Measurements from ENCODE around the gene TAS2R46.
"Not testable (repeated sequence)": the region's sequence is repeated elsewhere in the genome, so short reads cannot be mapped to it uniquely, and the experiment has no call there.

The TAS2R46 gene

GRCh38 chr12:11062194-11062593, at the start of gene TAS2R46:
Gene TAS2R46 (minus strand): TSS chr12:11062294. CDS start chr12:11062294, 0 bp downstream.
- FAIRE-seq: not testable (repeated sequence)

GRCh38 chr12:11111213-11111612, 49.1 kb upstream of the TAS2R46 start:
- FAIRE-seq: not testable (repeated sequence)

GRCh38 chr12:11108862-11109261, 46.8 kb upstream of the TAS2R46 start:
- no peak for FAIRE-seq

- no peak for FAIRE-seq
Observed at GRCh38 chr12:11107719-11108118, 45.6 kb upstream of the TAS2R46 start.

- no peak for FAIRE-seq
Observed at GRCh38 chr12:11106288-11106687, 44.2 kb upstream of the TAS2R46 start.

GRCh38 chr12:11105546-11105945, 43.5 kb upstream of the TAS2R46 start:
- no peak for FAIRE-seq

- FAIRE-seq: not testable (repeated sequence)
Observed at GRCh38 chr12:11094910-11095309, 32.8 kb upstream of the TAS2R46 start.

GRCh38 chr12:11092128-11092527, 30.0 kb upstream of the TAS2R46 start, which contains the start of gene TAS2R43:
Gene TAS2R43 (minus strand): TSS chr12:11092313. CDS start chr12:11092229, 84 bp downstream.
- no peak for FAIRE-seq

GRCh38 chr12:11089246-11089645, 27.2 kb upstream of the TAS2R46 start:
- no peak for FAIRE-seq

- no peak for FAIRE-seq
Observed at GRCh38 chr12:11085419-11085818, 23.3 kb upstream of the TAS2R46 start.

- no peak for FAIRE-seq
Observed at GRCh38 chr12:11081987-11082386, 19.9 kb upstream of the TAS2R46 start.

- FAIRE-seq: no peak
Observed at GRCh38 chr12:11078246-11078645, 16.2 kb upstream of the TAS2R46 start.

- no peak for FAIRE-seq
Observed at GRCh38 chr12:11075642-11076041, 13.5 kb upstream of the TAS2R46 start.

GRCh38 chr12:11071414-11071813, 9.3 kb upstream of the TAS2R46 start:
- no peak for FAIRE-seq

GRCh38 chr12:11070999-11071398, 8.9 kb upstream of the TAS2R46 start:
- FAIRE-seq: no peak

GRCh38 chr12:11069854-11070365, 7.8 kb upstream of the TAS2R46 start:
- no peak for FAIRE-seq

- no peak for FAIRE-seq
Observed at GRCh38 chr12:11067514-11067913, 5.4 kb upstream of the TAS2R46 start.

GRCh38 chr12:11059784-11060183, 2.3 kb downstream of the TAS2R46 start:
- no peak for FAIRE-seq

GRCh38 chr12:11059041-11059440, 3.1 kb downstream of the TAS2R46 start:
- no peak for FAIRE-seq

GRCh38 chr12:11055306-11055705, 6.8 kb downstream of the TAS2R46 start:
- no peak for FAIRE-seq

- FAIRE-seq: not testable (repeated sequence)
Observed at GRCh38 chr12:11049806-11050531, 12.1 kb downstream of the TAS2R46 start.

- FAIRE-seq: not testable (repeated sequence)
Observed at GRCh38 chr12:11041366-11041765, 20.7 kb downstream of the TAS2R46 start.

- FAIRE-seq: no peak
Observed at GRCh38 chr12:11040162-11040561, 21.9 kb downstream of the TAS2R46 start.

- no peak for FAIRE-seq
Observed at GRCh38 chr12:11039171-11039570, 22.9 kb downstream of the TAS2R46 start.

- FAIRE-seq: not testable (repeated sequence)
Observed at GRCh38 chr12:11033959-11034358, 28.1 kb downstream of the TAS2R46 start.

Data from endometrium (tissue), 2 donors.